Measurements from ENCODE around the gene MYOCD.

Gene MYOCD

GRCh38 chr17:12790249-12791106, 124.8 kb downstream of the MYOCD start (continued):
- TF ChIP-seq PRDM1 (tag by site-specific recombination; IDR thresholded peaks at IDR 0.05) (peak; percentile 80; the same call in 1 of the 2 replicates), ZNF280D (tag by site-specific recombination; IDR thresholded peaks at IDR 0.05) (no peak), INSM2 (tag by site-specific recombination; IDR thresholded peaks at IDR 0.05) (no peak), ZBTB11 (tag by site-specific recombination; conservative IDR thresholded peaks at IDR 0.05; ENCODE audit: low read depth) (no peak), ZNF548 (tag by site-specific recombination; IDR thresholded peaks at IDR 0.05) (no peak), ZNF610 (tag by site-specific recombination; IDR thresholded peaks at IDR 0.05; ENCODE audit: borderline replicate concordance) (no peak), ZNF2 (tag by site-specific recombination; IDR thresholded peaks at IDR 0.05) (peak; percentile 39; the same call in 1 of the 2 replicates), PRDM10 (tag by site-specific recombination; IDR thresholded peaks at IDR 0.05) (no peak), ZNF660 (tag by site-specific recombination; IDR thresholded peaks at IDR 0.05) (no peak), KLF1 (tag by site-specific recombination; IDR thresholded peaks at IDR 0.05) (peak; percentile 75), ZNF777 (tag by site-specific recombination; IDR thresholded peaks at IDR 0.05; ENCODE audit: borderline replicate concordance) (no peak), ZBTB21 (tag by site-specific recombination; IDR thresholded peaks at IDR 0.05) (no peak), GLI4 (tag by site-specific recombination; IDR thresholded peaks at IDR 0.05) (0 out of 2 replicates have a peak, but pooled peaks have one; percentile 26), ZNF600 (tag by site-specific recombination; IDR thresholded peaks at IDR 0.05) (no peak), ZNF23 (tag by site-specific recombination; IDR thresholded peaks at IDR 0.05; ENCODE audit: borderline replicate concordance) (no peak), GLI2 (tag by site-specific recombination; IDR thresholded peaks at IDR 0.05; ENCODE audit: borderline replicate concordance, low read depth) (no peak), ZNF426 (tag by site-specific recombination; IDR thresholded peaks at IDR 0.05) (no peak), MEIS1 (CRISPR knock-in tag; IDR thresholded peaks at IDR 0.05; ENCODE audit: borderline replicate concordance) (no peak), ZNF791 (tag by site-specific recombination; IDR thresholded peaks at IDR 0.05) (no peak), SP2 (tag by site-specific recombination; IDR thresholded peaks at IDR 0.05) (no peak), ZNF350 (tag by site-specific recombination; IDR thresholded peaks at IDR 0.05) (no peak), ZFP3 (tag by site-specific recombination; IDR thresholded peaks at IDR 0.05; ENCODE audit: low read depth) (no peak), ZNF549 (tag by site-specific recombination; IDR thresholded peaks at IDR 0.05) (no peak), ZNF335 (tag by site-specific recombination; conservative IDR thresholded peaks at IDR 0.05) (peak; percentile 92), TRIM28 (IDR thresholded peaks at IDR 0.05; ENCODE audit: borderline replicate concordance, low read length) (no peak), ZEB2 (tag by site-specific recombination; IDR thresholded peaks at IDR 0.05) (no peak; the same call in 1 of the 2 replicates), ZNF140 (tag by site-specific recombination; IDR thresholded peaks at IDR 0.05) (no peak), ZNF223 (tag by site-specific recombination; IDR thresholded peaks at IDR 0.05) (no peak), ZNF138 (tag by site-specific recombination; IDR thresholded peaks at IDR 0.05; ENCODE audit: borderline replicate concordance) (no peak)
